ENCODE data around the gene DENND2A. TPM values are rescaled to one million over a fixed set of nuclear protein-coding genes. Genes with fewer than 3 reads are reported as not detected.

Gene DENND2A
- total RNA-seq, 1 experiment from 2014 or later, result 10.0 TPM

GRCh38 chr7:140674356-140674800, 33.8 kb upstream of the DENND2A start (continued):
- TF ChIP-seq, protein P1, sequence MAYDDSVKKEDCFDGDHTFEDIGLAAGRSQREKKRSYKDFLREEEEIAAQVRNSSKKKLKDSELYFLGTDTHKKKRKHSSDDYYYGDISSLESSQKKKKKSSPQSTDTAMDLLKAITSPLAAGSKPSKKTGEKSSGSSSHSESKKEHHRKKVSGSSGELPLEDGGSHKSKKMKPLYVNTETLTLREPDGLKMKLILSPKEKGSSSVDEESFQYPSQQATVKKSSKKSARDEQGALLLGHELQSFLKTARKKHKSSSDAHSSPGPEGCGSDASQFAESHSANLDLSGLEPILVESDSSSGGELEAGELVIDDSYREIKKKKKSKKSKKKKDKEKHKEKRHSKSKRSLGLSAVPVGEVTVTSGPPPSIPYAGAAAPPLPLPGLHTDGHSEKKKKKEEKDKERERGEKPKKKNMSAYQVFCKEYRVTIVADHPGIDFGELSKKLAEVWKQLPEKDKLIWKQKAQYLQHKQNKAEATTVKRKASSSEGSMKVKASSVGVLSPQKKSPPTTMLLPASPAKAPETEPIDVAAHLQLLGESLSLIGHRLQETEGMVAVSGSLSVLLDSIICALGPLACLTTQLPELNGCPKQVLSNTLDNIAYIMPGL (CRISPR knock-in tag; IDR thresholded peaks at IDR 0.05), result no peak
- no peak for TF ChIP-seq JUN (CRISPR knock-in tag; IDR thresholded peaks at IDR 0.05)
- TF ChIP-seq, protein P2, sequence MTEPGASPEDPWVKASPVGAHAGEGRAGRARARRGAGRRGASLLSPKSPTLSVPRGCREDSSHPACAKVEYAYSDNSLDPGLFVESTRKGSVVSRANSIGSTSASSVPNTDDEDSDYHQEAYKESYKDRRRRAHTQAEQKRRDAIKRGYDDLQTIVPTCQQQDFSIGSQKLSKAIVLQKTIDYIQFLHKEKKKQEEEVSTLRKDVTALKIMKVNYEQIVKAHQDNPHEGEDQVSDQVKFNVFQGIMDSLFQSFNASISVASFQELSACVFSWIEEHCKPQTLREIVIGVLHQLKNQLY (CRISPR knock-in tag; IDR thresholded peaks at IDR 0.05), result no peak
- TF ChIP-seq SOX15 (CRISPR knock-in tag; IDR thresholded peaks at IDR 0.05), result no peak
- no peak for TF ChIP-seq ZNF138 (CRISPR knock-in tag; conservative IDR thresholded peaks at IDR 0.05)
- TF ChIP-seq, protein P3, sequence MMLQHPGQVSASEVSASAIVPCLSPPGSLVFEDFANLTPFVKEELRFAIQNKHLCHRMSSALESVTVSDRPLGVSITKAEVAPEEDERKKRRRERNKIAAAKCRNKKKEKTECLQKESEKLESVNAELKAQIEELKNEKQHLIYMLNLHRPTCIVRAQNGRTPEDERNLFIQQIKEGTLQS (CRISPR knock-in tag; conservative IDR thresholded peaks at IDR 0.05), result no peak

- ChIA-PET POLR2A (interaction anchor here (0.5 to 0.6 kb wide), 2 partner anchors 158 to 159 kb away, joined by 3 read pairs; no protein-coding TSS in a partner anchor), CTCF (interaction anchor here (1.2 to 3.4 kb wide), 8 partner anchors 13 to 341 kb away, joined by 3 to 21 read pairs (median 6); partner anchors contain the start of gene MRPS33)
- H3K9me3 Mint-ChIP-seq, result no peaks in the 10 kb centered on the region
- peak overlapping the region; percentile 76 for H3K4me3 Mint-ChIP-seq
- H3K36me3 Mint-ChIP-seq, result no peaks in the 10 kb centered on the region; the same call in 1 of the 2 replicates
- H3K27ac Mint-ChIP-seq, result no peak overlapping the region
- 0 out of 2 replicates have a peak, but pooled peaks cover 2% of the 10 kb centered on the region for H3K27me3 Mint-ChIP-seq (ENCODE audit: low read depth)
- TF ChIP-seq USF1 (CRISPR knock-in tag; IDR thresholded peaks at IDR 0.05) (no peak), ZNF121 (CRISPR knock-in tag; IDR thresholded peaks at IDR 0.05) (no peak; the same call in 1 of the 2 replicates), CREB1 (CRISPR knock-in tag; IDR thresholded peaks at IDR 0.05) (no peak), IRF1 (CRISPR knock-in tag; IDR thresholded peaks at IDR 0.05) (no peak), NR3C1 (CRISPR knock-in tag; conservative IDR thresholded peaks at IDR 0.05; ENCODE audit: low read depth) (no peak), HMGA2 (CRISPR knock-in tag; IDR thresholded peaks at IDR 0.05) (no peak), USF2 (CRISPR knock-in tag; IDR thresholded peaks at IDR 0.05) (no peak), ZNF232 (CRISPR knock-in tag; IDR thresholded peaks at IDR 0.05) (no peak), OVOL2 (CRISPR knock-in tag; IDR thresholded peaks at IDR 0.05; ENCODE audit: borderline replicate concordance) (no peak), TEAD1 (CRISPR knock-in tag; IDR thresholded peaks at IDR 0.05) (no peak)
- TF ChIP-seq, protein P4, sequence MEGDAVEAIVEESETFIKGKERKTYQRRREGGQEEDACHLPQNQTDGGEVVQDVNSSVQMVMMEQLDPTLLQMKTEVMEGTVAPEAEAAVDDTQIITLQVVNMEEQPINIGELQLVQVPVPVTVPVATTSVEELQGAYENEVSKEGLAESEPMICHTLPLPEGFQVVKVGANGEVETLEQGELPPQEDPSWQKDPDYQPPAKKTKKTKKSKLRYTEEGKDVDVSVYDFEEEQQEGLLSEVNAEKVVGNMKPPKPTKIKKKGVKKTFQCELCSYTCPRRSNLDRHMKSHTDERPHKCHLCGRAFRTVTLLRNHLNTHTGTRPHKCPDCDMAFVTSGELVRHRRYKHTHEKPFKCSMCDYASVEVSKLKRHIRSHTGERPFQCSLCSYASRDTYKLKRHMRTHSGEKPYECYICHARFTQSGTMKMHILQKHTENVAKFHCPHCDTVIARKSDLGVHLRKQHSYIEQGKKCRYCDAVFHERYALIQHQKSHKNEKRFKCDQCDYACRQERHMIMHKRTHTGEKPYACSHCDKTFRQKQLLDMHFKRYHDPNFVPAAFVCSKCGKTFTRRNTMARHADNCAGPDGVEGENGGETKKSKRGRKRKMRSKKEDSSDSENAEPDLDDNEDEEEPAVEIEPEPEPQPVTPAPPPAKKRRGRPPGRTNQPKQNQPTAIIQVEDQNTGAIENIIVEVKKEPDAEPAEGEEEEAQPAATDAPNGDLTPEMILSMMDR (IDR thresholded peaks at IDR 0.05), result no peak
- TF ChIP-seq, protein P5, sequence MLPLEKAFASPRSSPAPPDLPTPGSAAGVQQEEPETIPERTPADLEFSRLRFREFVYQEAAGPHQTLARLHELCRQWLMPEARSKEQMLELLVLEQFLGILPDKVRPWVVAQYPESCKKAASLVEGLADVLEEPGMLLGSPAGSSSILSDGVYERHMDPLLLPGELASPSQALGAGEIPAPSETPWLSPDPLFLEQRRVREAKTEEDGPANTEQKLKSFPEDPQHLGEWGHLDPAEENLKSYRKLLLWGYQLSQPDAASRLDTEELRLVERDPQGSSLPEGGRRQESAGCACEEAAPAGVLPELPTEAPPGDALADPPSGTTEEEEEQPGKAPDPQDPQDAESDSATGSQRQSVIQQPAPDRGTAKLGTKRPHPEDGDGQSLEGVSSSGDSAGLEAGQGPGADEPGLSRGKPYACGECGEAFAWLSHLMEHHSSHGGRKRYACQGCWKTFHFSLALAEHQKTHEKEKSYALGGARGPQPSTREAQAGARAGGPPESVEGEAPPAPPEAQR (CRISPR knock-in tag; IDR thresholded peaks at IDR 0.05), result no peak
- TF ChIP-seq, protein P6, sequence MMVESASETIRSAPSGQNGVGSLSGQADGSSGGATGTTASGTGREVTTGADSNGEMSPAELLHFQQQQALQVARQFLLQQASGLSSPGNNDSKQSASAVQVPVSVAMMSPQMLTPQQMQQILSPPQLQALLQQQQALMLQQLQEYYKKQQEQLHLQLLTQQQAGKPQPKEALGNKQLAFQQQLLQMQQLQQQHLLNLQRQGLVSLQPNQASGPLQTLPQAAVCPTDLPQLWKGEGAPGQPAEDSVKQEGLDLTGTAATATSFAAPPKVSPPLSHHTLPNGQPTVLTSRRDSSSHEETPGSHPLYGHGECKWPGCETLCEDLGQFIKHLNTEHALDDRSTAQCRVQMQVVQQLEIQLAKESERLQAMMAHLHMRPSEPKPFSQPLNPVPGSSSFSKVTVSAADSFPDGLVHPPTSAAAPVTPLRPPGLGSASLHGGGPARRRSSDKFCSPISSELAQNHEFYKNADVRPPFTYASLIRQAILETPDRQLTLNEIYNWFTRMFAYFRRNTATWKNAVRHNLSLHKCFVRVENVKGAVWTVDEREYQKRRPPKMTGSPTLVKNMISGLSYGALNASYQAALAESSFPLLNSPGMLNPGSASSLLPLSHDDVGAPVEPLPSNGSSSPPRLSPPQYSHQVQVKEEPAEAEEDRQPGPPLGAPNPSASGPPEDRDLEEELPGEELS (CRISPR knock-in tag; IDR thresholded peaks at IDR 0.05), result no peak
- H3K4me1 Mint-ChIP-seq, result peaks cover 11% of the 10 kb centered on the region
- ATAC-seq, result no peak; the same call in 1 of the 2 replicates
- no peak for DNase-seq (ENCODE audit: low spot score)
Observed at GRCh38 chr7:140673774-140674155, 33.2 kb upstream of the DENND2A start.
